TTC549 (cell line): Measurements from ENCODE around the gene C5AR1.
"Not testable (repeated sequence)": the region's sequence is repeated elsewhere in the genome, so short reads cannot be mapped to it uniquely, and the experiment has no call there.

Experiments used
- FAIRE-seq: peaks from 2 replicates; lab custom pipeline; 2012; peaks lifted over from hg19 to GRCh38; lab: Jason Lieb, UNC

Gene C5AR1

GRCh38 chr19:47309608-47310007, at the start of gene C5AR1:
Gene C5AR1 (plus strand): TSS chr19:47309861. CDS start chr19:47309896, 35 bp downstream.
- FAIRE-seq = no peak

- FAIRE-seq = no peak
Observed at GRCh38 chr19:47260476-47260875, 49.2 kb upstream of the C5AR1 start.

GRCh38 chr19:47261946-47262793, 47.5 kb upstream of the C5AR1 start:
- FAIRE-seq = not testable (repeated sequence)

GRCh38 chr19:47264629-47265028, 45.0 kb upstream of the C5AR1 start:
- no peak for FAIRE-seq

- FAIRE-seq = no peak
Observed at GRCh38 chr19:47266401-47266941, 43.2 kb upstream of the C5AR1 start.

- no peak for FAIRE-seq
Observed at GRCh38 chr19:47267350-47267759, 42.3 kb upstream of the C5AR1 start.

- no peak for FAIRE-seq
Observed at GRCh38 chr19:47268028-47268427, 41.6 kb upstream of the C5AR1 start.

GRCh38 chr19:47269596-47269995, 40.1 kb upstream of the C5AR1 start:
- FAIRE-seq = no peak

GRCh38 chr19:47270408-47270807, 39.3 kb upstream of the C5AR1 start:
- FAIRE-seq = no peak

GRCh38 chr19:47271949-47272348, 37.7 kb upstream of the C5AR1 start:
- no peak for FAIRE-seq

- FAIRE-seq = no peak
Observed at GRCh38 chr19:47272448-47273312, 37.0 kb upstream of the C5AR1 start.

- FAIRE-seq = no peak
Observed at GRCh38 chr19:47273313-47274070, 36.2 kb upstream of the C5AR1 start.

- no peak for FAIRE-seq
Observed at GRCh38 chr19:47274071-47274890, 35.4 kb upstream of the C5AR1 start, which contains the start of gene INAFM1. Gene INAFM1 (plus strand): TSS chr19:47274885. CDS start chr19:47274920, 35 bp downstream.

- no peak for FAIRE-seq
Observed at GRCh38 chr19:47274891-47275761, 34.5 kb upstream of the C5AR1 start.

GRCh38 chr19:47275791-47276461, 33.7 kb upstream of the C5AR1 start:
- FAIRE-seq = no peak

GRCh38 chr19:47276513-47276912, 33.1 kb upstream of the C5AR1 start:
- not testable (repeated sequence) for FAIRE-seq

GRCh38 chr19:47280183-47280797, 29.4 kb upstream of the C5AR1 start:
- FAIRE-seq = no peak

GRCh38 chr19:47283405-47284059, 26.1 kb upstream of the C5AR1 start:
- FAIRE-seq = no peak
